NCI-H2107 treated with DMSO at 0.1 percent for 48 hours (cell line): ENCODE measurements around the gene RABEP1.
"Not testable (repeated sequence)": the region's sequence is repeated elsewhere in the genome, so short reads cannot be mapped to it uniquely, and the experiment has no call there.

Experiments used
- DNase-seq: peaks from one replicate; lab custom pipeline; 2025; ENCODE audit not compliant: unreplicated experiment; lab: John Stamatoyannopoulos, UW

Gene RABEP1

DNA sequence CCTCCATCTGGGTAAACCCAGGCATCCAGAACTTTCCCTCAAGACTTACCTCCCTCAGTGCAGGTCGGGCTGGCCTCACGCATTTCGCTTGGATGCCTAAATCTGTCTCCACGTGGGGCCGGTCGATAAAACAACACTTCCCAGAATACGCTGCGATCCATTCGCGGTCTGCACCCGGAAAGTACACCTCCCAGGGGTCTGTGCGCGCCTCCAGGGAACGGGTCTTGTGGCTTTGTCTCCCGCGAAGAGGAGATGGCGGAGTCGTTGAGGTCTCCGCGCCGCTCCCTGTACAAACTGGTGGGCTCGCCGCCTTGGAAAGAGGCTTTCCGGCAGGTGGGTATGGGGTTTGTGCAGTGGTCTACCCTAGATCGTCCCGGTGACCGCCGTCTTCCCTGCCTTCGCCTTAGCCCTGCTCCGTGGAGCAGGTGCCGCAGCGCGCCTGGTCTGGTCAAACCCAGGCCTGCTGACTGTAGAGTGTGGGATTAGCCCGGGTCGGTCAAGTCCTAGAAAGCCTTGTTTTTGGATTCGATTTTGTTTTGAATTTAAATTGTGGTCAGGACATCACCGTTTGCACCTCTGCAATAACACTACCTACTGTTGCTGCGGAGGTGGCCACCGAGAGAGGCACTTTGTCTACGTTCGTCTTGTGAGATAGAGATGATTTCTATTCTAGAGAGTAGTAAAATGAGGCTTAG lies 138.0 kb downstream of the RABEP1 start, which contains the start of gene RPAIN:
Gene RPAIN (plus strand): TSS at position 224 of the 695 bp plus-strand sequence. CDS start 29 bp downstream, at position 253.
- DNase-seq = peak; percentile 83

DNA sequence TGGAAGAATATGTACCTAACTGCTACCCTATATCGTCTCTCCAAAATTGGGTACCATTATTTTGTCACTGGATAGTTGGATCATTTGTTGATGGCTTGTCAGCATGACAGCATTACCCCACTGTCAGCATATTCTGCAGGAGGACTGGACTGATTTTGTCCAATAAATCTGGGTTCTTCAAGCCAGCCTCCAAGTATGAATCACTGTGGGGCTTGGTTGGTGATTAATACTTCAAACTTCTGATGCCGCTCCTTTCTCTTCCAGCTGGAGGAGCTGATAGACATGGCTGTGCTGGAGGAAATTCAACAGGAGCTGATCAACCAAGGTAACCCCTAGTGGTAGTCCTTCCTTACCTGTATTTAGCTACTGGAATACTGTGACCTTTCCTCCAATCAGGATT lies 140.4 kb downstream of the RABEP1 start:
- DNase-seq = no peak

DNA sequence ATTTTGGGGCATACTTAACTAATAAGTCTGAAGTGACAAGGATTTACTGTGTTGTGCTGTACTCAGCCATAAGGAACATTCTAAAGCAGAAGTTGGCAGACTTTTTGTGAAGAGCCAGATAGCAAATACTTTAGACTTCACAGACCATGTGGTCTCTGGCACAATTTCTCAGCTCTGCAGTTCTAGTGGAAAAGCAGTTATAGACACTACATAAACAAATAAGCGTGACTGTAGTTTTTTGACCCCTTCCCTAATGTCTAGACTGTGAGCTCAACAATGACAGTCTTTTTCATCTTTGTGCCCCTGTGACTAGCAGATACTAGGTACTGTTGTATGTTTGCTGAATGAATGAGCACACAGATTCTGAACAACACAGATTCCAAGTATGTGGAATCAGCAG lies 142.8 kb downstream of the RABEP1 start:
- DNase-seq = no peak

DNA sequence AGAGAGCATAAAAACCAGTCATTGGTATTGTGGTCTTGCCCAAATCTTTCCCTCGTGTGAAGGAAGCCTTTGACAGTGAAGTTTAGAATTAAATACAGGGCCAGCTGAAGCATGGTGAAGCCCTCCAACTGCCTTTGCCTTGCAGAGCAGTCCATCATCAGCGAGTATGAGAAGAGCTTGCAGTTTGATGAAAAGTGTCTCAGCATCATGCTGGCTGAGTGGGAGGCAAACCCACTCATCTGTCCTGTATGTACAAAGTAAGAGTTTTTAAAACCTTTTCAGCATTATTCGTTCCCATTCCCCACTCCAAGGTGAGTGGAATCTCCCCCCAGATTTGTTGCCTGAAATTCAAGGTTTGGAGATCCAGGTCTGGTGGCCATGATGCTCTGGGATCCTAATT lies 143.7 kb downstream of the RABEP1 start:
- no peak for DNase-seq

DNA sequence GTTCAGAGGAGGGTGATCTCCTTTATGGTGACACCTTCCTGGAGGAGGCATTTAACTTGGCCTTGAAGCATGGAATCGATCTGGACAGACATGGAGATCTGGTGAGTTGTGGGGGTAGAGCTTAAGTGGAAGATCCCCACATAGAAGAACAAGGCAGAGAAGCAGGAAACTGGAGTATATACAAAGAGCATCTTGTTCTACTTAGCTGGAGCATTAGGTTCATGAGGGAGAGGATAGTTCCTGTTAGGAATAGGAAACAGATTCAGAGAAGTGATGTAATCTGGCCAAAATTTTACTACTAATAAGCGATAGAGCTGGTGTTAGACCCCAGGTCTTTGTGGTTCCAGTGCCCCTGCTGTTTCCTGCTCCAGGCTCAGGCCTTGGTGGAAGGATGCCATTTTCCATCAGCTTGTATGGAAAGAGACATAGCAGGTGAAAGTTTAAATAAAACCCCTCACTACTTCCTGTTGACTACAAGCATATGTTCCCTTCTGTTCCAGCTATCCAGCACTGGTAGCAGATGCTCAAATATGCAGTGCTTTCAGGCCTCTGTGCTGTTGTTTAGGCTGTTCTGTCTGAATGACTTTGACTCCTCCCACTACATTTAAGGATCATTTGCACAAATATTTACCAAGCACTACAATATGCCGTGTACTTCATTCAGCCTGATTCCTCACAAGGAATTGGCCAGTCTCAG lies 147.3 kb downstream of the RABEP1 start:
- DNase-seq = no peak

DNA sequence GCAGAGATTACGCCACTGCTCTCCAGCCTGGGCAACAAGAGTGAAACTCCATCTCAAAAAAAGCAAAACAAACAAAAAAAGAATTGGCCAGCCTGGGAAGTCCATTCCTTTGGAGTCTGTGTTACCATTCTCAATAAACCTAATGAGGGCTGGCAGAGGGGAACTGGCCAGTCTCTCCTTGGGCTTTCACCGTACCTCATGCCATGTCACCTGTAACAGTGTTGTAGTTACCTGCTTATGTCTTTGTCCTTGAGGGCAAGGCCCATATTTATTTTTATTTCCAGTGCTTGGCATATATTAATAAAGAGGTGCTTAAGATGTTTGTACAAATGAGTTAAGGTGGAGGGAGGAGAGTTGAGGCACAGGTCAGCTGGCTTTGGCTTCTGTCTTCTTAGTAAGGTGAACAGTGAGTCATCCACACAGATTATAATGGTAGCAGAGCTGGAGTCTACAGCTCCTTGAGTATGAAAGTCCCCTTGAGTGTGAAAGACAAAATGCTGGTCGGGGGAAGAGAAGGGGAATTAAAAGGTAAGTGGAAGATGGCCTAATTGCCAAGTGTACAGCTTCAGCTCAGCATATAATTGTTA lies 148.4 kb downstream of the RABEP1 start:
- DNase-seq = no peak

DNA sequence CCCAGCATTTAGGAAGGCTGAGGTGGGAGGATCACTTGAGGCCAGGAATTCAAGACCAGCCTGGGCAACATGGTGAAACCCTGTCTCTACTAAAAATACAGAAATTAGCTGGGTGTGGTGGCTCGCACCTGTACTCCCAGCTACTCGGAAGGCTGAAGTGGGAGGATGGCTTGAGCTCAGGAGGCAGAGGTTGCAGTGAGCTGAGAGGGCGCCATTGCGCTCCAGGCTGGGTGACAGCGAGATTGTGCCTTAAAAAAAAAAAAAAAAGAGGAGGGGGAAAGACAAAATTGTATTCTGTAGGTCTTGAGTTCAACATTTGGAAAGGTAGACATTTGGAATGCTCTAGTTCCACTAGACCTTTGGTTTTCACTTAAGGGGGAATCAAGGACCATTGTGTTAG lies 149.2 kb downstream of the RABEP1 start:
- DNase-seq = not testable (repeated sequence)

DNA sequence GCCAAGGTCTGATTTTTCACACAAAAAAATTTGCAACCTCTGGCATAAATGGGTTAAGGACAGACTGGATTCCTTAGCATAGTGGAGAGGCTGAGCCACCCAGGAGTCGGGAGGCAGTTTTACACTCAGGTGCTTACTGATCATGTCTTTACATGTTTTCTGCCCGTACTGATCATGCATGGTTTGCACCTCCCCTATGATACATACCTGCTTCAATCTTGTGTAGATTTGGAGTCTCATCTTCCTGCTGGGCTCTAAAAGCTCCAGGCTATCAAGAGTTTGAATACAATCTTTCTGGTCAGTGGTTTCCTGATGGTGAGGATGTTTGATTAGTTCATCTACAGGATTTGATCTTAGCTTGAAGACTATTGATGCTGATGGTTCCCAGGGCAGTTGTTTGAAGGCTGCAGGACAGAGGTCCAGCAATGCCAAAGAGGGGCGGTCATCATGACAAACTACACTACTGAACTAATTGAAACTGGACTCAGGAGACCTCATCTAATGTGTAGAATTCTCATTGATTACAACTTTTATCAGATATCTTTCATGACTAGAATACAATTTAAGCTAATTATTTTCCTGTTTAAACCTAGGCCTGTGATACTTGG lies 150.0 kb downstream of the RABEP1 start:
- no peak for DNase-seq

DNA sequence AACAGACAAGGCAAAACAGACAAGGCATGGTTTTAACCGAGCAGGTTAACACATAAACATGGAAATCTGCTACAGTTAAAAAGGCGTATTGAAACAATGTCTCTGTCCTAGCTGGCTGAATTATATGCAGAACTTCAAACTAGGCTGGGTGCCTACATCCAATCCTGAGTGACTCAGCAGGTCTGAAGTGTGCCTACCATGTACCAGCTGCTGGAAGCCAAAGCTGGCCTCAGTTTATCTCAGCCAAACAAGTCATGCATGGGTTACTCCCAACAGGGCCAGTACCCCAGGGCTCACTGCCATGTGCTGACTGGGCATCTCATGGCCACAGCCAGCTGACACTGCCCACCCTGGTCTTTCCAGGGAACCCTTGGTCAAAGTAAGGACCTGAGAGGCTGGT lies 152.9 kb downstream of the RABEP1 start:
- DNase-seq = no peak
